A673 (cell line): Measurements from ENCODE around the gene SDS. TPM values are rescaled to one million over a fixed set of nuclear protein-coding genes. Genes with fewer than 3 reads are reported as not detected.

Source experiments
- BruUV-seq: library from RNA; stranded (reverse); fragments of 400-500 nt; replicated peaks from 2 replicates; lab custom pipeline; 2021; lab: Mats Ljungman, UMichigan
- CTCF ChIA-PET: fragments of 300-600 bp; sonication (Branson Sonifier 250); formaldehyde crosslinking; loops from one replicate; lab custom pipeline; 2022; ENCODE audit warnings: antibody characterized with exemption; lab: Charles Lee
- POLR2A ChIA-PET: fragments of 300-600 bp; sonication (Branson Sonifier 250); formaldehyde crosslinking; loops from one replicate; lab custom pipeline; 2022; ENCODE audit warnings: antibody characterized with exemption; ENCODE audit not compliant: low non-redundant PET; lab: Charles Lee
- DNase-seq: peaks from one replicate; pipeline ENCODE4 v3.0.0-alpha.2; 2015; ENCODE audit warnings: low spot score
- H3K27ac ChIP-seq: fragments of 200-600 bp; sonication (generic); 2 replicates; pipeline ENCODE4 v1.5.1; 2016; ENCODE audit warnings: mixed run types, low read depth, mild to moderate bottlenecking, mixed read lengths, antibody characterized with exemption, low read length; ENCODE audit not compliant: poor library complexity, severe bottlenecking
- H3K27me3 ChIP-seq: fragments of 200-600 bp; sonication (generic); replicated peaks from 2 replicates; pipeline ENCODE4 v1.6.1; 2017; ENCODE audit warnings: mixed run types, low read depth, mild to moderate bottlenecking, mixed read lengths, antibody characterized with exemption, low read length; ENCODE audit not compliant: insufficient read depth, poor library complexity
- H3K36me3 ChIP-seq: fragments of 200-600 bp; sonication (generic); 2 replicates; pipeline ENCODE4 v1.6.1; 2016; ENCODE audit warnings: mixed run types, mild to moderate bottlenecking, mixed read lengths, antibody characterized with exemption, low read length; ENCODE audit not compliant: insufficient read depth, poor library complexity, severe bottlenecking
- H3K4me1 ChIP-seq: fragments of 200-600 bp; sonication (generic); 2 replicates; pipeline ENCODE4 v1.6.1; 2017; ENCODE audit warnings: mixed run types, mild to moderate bottlenecking, mixed read lengths, antibody characterized with exemption, low read length; ENCODE audit not compliant: insufficient read depth, poor library complexity, severe bottlenecking
- H3K4me3 ChIP-seq: fragments of 200-600 bp; sonication (generic); 2 replicates; pipeline ENCODE4 v1.5.1; 2016; ENCODE audit warnings: low read depth, mixed run types, mild to moderate bottlenecking, mixed read lengths, low read length; ENCODE audit not compliant: poor library complexity, severe bottlenecking
- H3K9me3 ChIP-seq: fragments of 200-600 bp; sonication (generic); 2 replicates; pipeline ENCODE4 v1.6.1; 2016; ENCODE audit warnings: mixed run types, low read depth, mild to moderate bottlenecking, mixed read lengths, antibody characterized with exemption, low read length; ENCODE audit not compliant: poor library complexity, severe bottlenecking
- CTCF ChIP-seq: fragments of 300-800, 200-600 bp; sonication (generic); conservative IDR thresholded peaks from 2 replicates; pipeline ENCODE4 v1.5.1; 2017; ENCODE audit warnings: low read depth, mild to moderate bottlenecking, antibody characterized with exemption, low read length, moderate library complexity, mixed read lengths
- EZH2 ChIP-seq: fragments of 200-600 bp; sonication (generic); IDR thresholded peaks from 2 replicates; pipeline ENCODE4 v1.6.1; 2017; ENCODE audit warnings: borderline replicate concordance, low read depth, mild to moderate bottlenecking, mixed read lengths, antibody characterized with exemption, low read length; ENCODE audit not compliant: poor library complexity, severe bottlenecking
- intact Hi-C: fragments of 100-400 bp; cut with micrococcal nuclease; formaldehyde crosslinking; loops from one replicate; pipeline ENCODE4 v1.10.0; 2022; ENCODE audit not compliant: unreplicated experiment
- total RNA-seq: library from RNA; stranded (reverse); gene quantifications from 2 replicates; pipeline ENCODE4 v1.2.3, GENCODE V29; 2021

Gene SDS
- total RNA-seq, 1 experiment from 2014 or later, result not detected

GRCh38 chr12:113361574-113362370, 41.9 kb downstream of the SDS start:
- CTCF ChIA-PET, result no interaction called here
- Histone ChIP-seq H3K27ac (no peak overlapping the region), H3K9me3 (no peaks in the 10 kb centered on the region), H3K4me1 (peaks cover 6% of the 10 kb centered on the region), H3K36me3 (no peaks in the 10 kb centered on the region), H3K4me3 (no peak overlapping the region), H3K27me3 (no peaks in the 10 kb centered on the region)
- POLR2A ChIA-PET, result interaction anchor here (0.7 kb wide), 1 partner anchor 126 kb away, joined by 3 read pairs; no protein-coding TSS in a partner anchor
- TF ChIP-seq CTCF (no peak), EZH2 (no peak)
- intact Hi-C loops, result no loop called here
- DNase-seq, result no peak
- no TSS peak for BruUV-seq

GRCh38 chr12:113359939-113360748, 43.5 kb downstream of the SDS start:
- CTCF ChIA-PET, result no interaction called here
- no peak for DNase-seq
- TF ChIP-seq CTCF, result 0 out of 2 replicates have a peak, but pooled peaks have one; percentile 9
- no peak for TF ChIP-seq EZH2
- no TSS peak for BruUV-seq
- Histone ChIP-seq H3K27me3 (no peaks in the 10 kb centered on the region), H3K4me1 (peaks cover 6% of the 10 kb centered on the region), H3K4me3 (peak overlapping the region; percentile 96), H3K27ac (no peak overlapping the region), H3K36me3 (no peaks in the 10 kb centered on the region), H3K9me3 (no peaks in the 10 kb centered on the region)
- POLR2A ChIA-PET, result interaction anchor here (0.6 kb wide), 1 partner anchor 76 kb away, joined by 5 read pairs; no protein-coding TSS in a partner anchor
- intact Hi-C loops, result no loop called here

DNA sequence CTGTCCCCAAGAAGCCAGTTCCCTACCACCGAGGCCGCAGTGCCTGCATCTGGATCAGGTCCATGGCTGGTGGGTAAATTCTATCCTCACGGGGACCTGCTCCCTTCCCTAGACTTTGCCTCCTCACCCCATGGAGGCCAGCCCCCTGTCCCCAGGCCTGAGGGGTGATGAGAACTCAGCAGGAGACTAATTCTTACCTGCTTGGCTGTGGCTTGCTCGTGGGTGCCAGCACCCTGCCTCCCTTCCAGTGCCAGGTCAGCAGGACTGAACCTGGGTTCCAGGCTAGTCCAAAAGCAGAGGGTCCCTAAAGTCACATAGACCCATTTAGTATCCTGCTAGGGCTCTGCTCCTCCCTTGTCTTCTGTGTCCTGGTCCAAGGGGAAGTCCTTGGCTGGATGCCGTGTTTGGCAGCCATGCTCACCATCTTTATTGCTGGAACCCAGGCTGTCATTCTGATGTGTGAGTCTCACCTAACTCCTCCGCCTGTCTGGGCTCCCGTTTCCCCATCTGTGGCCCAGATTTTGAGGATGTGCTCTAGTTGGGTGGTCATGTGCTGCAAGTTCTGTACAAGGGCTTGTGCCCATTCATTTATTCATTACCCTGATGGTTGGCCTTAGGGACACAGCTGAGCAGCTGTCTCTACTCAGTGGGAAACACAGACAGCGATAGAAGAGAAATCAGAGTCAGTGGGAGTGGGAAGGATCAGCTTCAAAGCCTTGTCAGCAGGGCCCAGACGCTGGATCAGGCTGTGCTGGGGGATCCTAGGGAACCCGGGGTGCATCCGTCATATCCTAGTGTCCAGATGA, 44.4 kb downstream of the SDS start:
- DNase-seq, result no peak
- H3K4me3 ChIP-seq, result peak overlapping the region; percentile 96
- H3K36me3 ChIP-seq, result no peaks in the 10 kb centered on the region
- H3K4me1 ChIP-seq, result peaks cover 6% of the 10 kb centered on the region
- H3K27ac ChIP-seq, result peak overlapping the region; percentile 83
- no TSS peak for BruUV-seq
- TF ChIP-seq EZH2, result no peak
- TF ChIP-seq CTCF, result no peak
- H3K9me3 ChIP-seq, result no peaks in the 10 kb centered on the region
- H3K27me3 ChIP-seq, result no peaks in the 10 kb centered on the region
- ChIA-PET POLR2A (interaction anchor here (0.6 kb wide), 1 partner anchor 75 kb away, joined by 5 read pairs; no protein-coding TSS in a partner anchor), CTCF (no interaction called here)
- intact Hi-C loops, result no loop called here
